GM19023 (cell line): ENCODE measurements around the gene FRMD4B.
A peak's percentile ranks its signal among the peaks of the same experiment; 100 is the strongest.
"Not testable (repeated sequence)": the region's sequence is repeated elsewhere in the genome, so short reads cannot be mapped to it uniquely, and the experiment has no call there.

Source experiments
- ATAC-seq: cut with Tn5 transposase; IDR thresholded peaks from one replicate; pipeline ENCODE4 v1.9.1; 2021; ENCODE audit warnings: mild to moderate bottlenecking, moderate library complexity; ENCODE audit not compliant: unreplicated experiment

The FRMD4B gene

DNA sequence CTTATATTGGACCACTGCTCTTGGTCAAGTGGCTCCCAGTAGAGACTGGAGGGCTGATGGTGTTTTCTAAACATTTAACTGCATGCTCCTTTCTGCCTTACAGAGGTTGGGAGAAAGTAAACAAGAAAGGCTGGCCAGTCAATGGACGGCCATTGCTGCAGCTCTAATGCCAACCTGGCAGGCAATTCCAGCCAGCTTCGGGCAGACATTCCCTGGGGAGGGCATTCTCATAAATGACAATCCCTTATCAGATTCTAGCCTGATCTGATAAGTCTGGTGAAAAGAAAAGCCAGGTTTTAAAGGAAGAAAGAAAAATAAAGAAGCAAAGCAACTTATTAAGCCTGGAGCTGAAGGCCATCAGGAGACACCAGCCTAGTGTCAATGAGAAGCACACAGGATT is 60.7 kb downstream of the FRMD4B start:
- ATAC-seq, result no peak

GRCh38 chr3:69324362-69325025 is 61.4 kb downstream of the FRMD4B start:
- no peak for ATAC-seq

DNA sequence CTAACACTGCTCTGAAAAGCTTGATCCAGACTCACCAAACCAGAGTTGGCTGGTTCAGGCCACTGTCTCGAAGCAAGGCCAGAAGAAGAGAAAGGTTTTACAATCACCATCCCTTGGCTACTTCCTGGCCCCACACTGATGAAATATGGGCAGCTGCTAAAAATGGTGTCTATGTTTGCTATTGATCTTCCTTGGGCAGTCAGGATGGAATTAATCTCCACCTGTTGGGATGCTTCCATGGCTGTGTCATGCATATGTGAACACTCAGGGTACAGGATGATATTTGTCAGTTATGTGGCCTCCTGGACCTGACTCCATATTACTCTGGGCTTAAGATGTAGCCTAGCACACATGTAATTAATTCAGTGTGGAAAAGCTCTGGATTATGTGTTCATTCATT is 61.9 kb downstream of the FRMD4B start:
- no peak for ATAC-seq

- ATAC-seq, result not testable (repeated sequence)
Observed at GRCh38 chr3:69322512-69322911, 63.4 kb downstream of the FRMD4B start.

- ATAC-seq, result no peak
Observed at GRCh38 chr3:69322158-69322509, 63.8 kb downstream of the FRMD4B start.

DNA sequence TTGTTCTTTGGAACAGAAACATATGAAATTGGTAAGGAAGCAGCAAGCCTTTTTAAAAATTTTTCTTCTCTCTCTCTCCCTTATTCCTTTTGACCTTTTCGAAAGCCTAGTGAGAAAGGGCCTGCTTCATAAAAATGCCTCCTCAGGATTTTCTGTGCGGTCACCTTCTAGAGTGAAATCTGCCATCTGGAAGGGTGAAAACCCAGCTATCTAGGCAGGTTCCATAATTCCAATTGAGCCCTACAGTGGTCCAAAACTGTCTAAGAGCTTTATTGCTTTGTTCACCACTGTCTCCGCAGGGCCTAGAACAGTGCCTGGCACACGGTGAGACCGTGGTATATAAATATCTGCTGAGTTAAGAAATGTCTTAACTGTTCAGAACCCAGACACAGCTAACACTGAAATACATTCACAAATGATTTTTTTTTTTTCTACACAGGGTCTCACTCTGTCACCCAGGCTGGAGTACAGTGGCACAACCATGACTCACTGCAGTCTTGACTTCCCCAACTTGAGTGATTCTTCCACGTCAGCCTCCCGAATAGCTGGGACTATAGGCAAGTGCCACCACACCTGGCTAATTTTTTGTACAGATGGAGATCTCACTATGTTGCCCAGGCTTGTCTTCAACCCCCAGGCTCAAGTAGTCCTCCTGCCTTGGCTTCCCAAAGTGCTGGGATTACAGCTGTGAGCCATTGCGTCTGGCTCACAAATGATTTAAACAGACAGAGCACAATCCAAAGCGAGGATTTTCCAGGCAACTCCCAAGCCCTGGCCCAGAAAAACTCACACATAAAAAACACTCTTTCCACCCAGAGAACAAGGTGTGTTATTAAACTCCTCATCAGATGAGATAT is 64.4 kb downstream of the FRMD4B start:
- ATAC-seq, result no peak

DNA sequence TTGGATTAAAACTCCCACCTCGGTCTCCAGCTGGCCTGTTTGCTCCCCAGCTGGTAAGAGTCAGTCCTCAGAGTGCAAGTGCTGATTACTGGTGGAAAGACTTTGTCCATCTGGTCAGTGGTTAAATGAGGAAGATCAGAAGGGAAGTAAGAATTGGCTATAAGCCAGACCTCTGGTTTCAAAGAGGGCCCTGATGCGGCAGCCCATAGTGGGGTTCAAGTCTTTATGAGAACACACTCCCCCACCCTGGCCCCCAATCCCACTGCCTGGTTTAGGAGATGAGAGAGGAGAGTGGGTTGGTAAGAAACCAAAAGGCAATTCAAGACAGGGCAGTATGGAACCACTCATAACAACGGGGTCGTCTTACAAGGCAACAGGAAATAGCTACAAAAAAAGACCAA is 65.0 kb downstream of the FRMD4B start:
- ATAC-seq, result peak; percentile 72

DNA sequence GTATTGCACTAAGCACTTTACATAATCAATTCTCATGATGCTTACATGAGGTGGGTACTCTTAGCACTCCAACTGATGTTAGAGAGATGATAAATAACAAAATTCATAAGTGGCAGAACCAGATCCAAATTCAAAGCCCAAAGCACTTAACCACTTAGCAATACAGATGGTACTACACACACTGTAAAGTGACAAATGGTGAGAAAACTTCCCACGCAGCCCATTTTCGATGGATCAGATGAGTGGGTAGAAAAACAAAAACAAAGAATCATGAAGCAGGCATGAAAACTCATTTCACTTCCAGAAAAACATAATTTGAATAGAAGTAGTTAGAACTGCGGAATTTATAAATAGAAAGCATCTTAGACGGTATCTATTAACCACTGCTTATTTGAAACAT is 66.2 kb downstream of the FRMD4B start:
- ATAC-seq, result no peak

- ATAC-seq, result no peak
Observed at GRCh38 chr3:69318410-69318809, 67.5 kb downstream of the FRMD4B start.

GRCh38 chr3:69313251-69313650 is 72.6 kb downstream of the FRMD4B start:
- no peak for ATAC-seq

DNA sequence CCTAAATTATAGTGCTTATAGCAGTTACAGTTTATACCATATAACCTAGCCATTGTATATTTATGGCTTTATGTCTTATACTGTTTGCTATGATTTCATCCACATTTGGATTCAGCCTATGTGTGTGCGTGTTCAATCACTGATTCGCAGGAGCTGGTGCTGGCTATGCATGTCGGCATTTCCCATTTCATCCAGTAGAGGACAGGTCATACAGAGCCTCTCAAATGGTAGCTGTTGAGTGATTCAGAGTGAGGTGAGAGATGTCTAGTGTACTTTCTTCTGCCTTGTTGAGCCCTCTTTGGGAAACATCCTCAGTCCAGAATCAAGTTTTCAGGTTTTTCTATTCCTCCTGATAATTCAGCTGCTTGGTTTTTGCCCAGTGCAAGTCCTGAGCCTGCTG is 76.1 kb downstream of the FRMD4B start:
- ATAC-seq, result no peak

- ATAC-seq, result peak; percentile 96
Observed at GRCh38 chr3:69306239-69307185, 79.4 kb downstream of the FRMD4B start.

DNA sequence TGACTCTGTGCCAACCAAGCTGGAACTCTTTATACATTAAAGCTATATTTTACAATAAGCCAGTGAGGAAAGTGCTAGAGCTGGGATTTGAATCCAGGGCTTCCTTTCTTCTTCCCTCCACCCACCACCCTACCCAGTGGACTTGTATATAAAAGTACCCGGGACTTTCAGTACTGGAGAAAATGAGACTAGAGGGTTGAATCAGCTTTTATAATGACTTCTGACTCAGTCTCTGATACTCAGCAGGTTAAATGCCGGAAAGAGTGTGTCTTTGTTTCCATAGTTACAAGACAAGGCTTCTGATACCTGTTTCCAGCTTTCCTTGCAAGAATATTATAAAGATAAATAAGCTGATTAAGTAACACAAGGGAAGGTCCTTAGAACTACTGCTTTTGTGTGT is 80.9 kb downstream of the FRMD4B start:
- ATAC-seq, result no peak

GRCh38 chr3:69304396-69304795 is 81.5 kb downstream of the FRMD4B start:
- ATAC-seq, result no peak

GRCh38 chr3:69300296-69300695 is 85.6 kb downstream of the FRMD4B start:
- ATAC-seq, result no peak

- ATAC-seq, result no peak
Observed at GRCh38 chr3:69299344-69299743, 86.5 kb downstream of the FRMD4B start.

- no peak for ATAC-seq
Observed at GRCh38 chr3:69297501-69297900, 88.4 kb downstream of the FRMD4B start.

DNA sequence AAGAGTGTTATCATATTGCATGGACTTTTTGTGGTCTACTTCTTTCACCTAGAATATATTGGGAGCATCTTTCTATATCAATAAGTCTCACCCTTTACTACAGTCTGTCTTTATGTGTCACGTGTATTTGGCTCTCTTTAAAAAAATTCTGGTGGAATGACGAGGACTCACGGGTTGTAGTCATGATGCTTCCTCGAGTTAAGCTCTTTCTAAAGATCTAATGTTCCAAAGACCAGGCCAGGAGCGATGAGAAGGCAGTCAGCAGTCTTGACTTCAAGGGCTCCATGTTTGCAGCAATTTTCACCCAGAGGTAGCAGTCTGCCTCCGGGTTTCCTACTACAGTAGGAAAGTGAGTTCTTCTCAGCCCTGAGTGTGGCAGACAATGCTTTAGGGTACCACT is 88.9 kb downstream of the FRMD4B start:
- ATAC-seq, result no peak

DNA sequence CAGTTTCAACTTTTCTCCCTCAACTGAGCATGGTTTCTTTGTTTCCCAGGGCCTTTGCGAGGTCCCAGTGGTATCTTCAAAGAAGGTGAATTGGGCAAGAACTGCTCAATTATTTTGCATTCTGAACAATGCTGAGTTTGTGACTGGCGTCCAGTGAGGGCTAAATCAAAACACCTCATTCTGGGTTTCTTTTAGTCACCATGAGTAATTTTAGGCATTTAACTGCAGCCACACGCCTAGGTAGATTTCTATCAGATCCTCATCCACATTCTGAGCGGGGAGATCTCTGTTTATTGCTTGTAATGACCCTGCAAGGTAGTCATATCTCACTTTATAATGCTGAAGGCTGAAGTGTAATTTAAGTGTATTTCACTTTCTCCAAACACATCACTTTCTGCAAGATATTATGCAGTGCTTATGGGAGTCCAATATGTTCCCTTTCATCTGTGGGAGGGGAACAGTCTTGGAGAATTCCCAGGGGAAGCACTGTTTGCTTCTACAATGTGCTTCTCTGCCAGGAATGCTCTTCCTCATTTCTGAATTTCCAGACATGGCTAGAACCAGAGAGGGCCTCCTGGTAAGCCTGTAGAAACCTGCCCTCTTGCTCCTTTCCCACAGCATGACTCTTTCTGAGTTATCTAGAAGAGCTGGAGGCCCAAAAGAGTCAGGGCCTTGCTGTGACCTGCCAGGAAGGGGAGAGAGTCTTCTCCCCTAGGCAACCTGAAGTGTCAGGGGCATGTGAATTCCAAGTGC is 91.7 kb downstream of the FRMD4B start:
- ATAC-seq, result no peak

DNA sequence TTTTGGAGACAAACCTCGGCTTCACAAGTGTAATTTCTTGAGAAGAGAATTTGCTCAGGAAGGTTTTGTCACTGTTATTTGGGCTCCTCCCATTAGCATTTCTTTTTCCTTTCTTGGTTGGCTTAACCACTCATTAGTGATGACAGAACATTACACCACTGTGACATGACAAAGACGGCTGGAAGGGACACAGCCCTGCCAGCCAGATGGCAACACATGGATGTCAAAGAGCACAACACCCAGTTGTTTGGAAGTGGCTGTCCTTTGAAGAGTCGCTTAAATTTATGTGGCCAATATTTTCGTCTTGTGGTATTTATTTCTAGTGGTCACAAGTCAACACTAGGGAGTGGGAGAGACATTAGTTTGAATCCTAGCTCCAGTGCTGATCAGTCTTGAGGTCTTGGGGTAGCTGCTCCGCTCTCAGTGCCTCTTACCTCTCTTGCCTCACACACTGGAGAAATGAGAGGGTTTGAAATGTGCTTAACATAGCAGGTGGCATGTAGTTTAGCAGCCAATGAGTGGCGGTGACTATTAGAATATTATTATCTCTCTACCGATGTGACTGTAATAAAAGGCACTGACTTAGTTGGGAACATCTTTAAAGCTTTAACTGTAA is 92.8 kb downstream of the FRMD4B start:
- no peak for ATAC-seq
